K562 (cell line): ENCODE results near the gene TWSG1. TPM values are rescaled to one million over a fixed set of nuclear protein-coding genes. Genes with fewer than 3 reads are reported as not detected.

ENCODE experiments used
- ATAC-seq: fragments of 200-7000 bp; cut with Tn5 transposase; 3 replicates; pipeline ENCODE4 v1.9.1; 2020; ENCODE audit warnings: moderate library complexity
- BruUV-seq: library from RNA; stranded (reverse); fragments of 400-500 nt; replicated peaks from 2 replicates; lab custom pipeline; 2021; lab: Mats Ljungman, UMichigan
- CTCF ChIA-PET: fragments of 300-600 bp; formaldehyde crosslinking; extraction: SDS; loops from one replicate; lab custom pipeline; 2021; ENCODE audit warnings: low intra/inter-chr PET ratio; lab: Yijun Ruan, JAX
- POLR2A ChIA-PET: fragments of 300-600, 350-650 bp; sonication (Branson Sonifier 250); formaldehyde crosslinking; extraction: SDS; loops from one replicate; lab custom pipeline; 2021; ENCODE audit warnings: antibody characterized with exemption, inconsistent platforms; lab: Yijun Ruan, JAX
- DNase-seq, 4 experiments: peaks; one replicate each; pipeline versions ENCODE4 v3.0.0 to v3.0.0-alpha.2; 2011 to 2018; ENCODE audit warnings: low spot score in 3 of 4, mixed read lengths in 3 of 4; ENCODE audit errors: extremely low read depth in 1 of 4
- FAIRE-seq: peaks from 2 replicates; lab custom pipeline; 2011; peaks lifted over from hg19 to GRCh38; lab: Jason Lieb, UNC
- H2AFZ ChIP-seq: 2 replicates; pipeline ENCODE4 v1.6.0; 2011; ENCODE audit warnings: low read depth, low read length, control low read depth, inconsistent platforms
- H3K27ac ChIP-seq: fragments of 200-600 bp; 3 replicates; pipeline ENCODE4 v1.8.0; 2011; ENCODE audit warnings: low read depth, mild to moderate bottlenecking, control low read depth, inconsistent platforms, low read length, moderate library complexity, mixed read lengths; ENCODE audit errors: extremely low read depth
- H3K27me3 ChIP-seq, 2 experiments: fragments of 300-600 bp in 1 of 2; 2 replicates in 1 of 2; 3 replicates in 1 of 2; pipeline versions ENCODE4 v1.6.0 to v1.8.0; 2011; ENCODE audit warnings: inconsistent platforms in 2 of 2, low read length in 2 of 2, mild to moderate bottlenecking in 1 of 2, mixed read lengths in 1 of 2, moderate library complexity in 1 of 2; ENCODE audit not compliant: control insufficient read depth in 2 of 2, insufficient read depth in 2 of 2
- H3K36me3 ChIP-seq: fragments of 300-600 bp; 3 replicates; pipeline ENCODE4 v1.8.0; 2011; ENCODE audit warnings: mild to moderate bottlenecking, low read length, inconsistent platforms; ENCODE audit not compliant: control insufficient read depth, insufficient read depth
- H3K4me1 ChIP-seq, 2 experiments: fragments of 200-600 bp in 1 of 2; replicated peaks in 1 of 2; 2 replicates in 1 of 2; 3 replicates in 1 of 2; pipeline versions ENCODE4 v1.5.1 to v1.8.0; 2011; ENCODE audit warnings: inconsistent platforms in 2 of 2, low read length in 2 of 2, mild to moderate bottlenecking in 1 of 2, mixed read lengths in 1 of 2, moderate library complexity in 1 of 2; ENCODE audit not compliant: control insufficient read depth in 2 of 2, insufficient read depth in 2 of 2
- H3K4me2 ChIP-seq: 2 replicates; pipeline ENCODE4 v1.6.1; 2011; ENCODE audit warnings: low read length, control low read depth, inconsistent platforms, mixed read lengths; ENCODE audit not compliant: insufficient read depth
- H3K4me3 ChIP-seq: fragments of 200-600 bp; sonication (generic), shearing (Covaris generic); 2 replicates; pipeline ENCODE4 v1.5.1; 2016; ENCODE audit warnings: control low read depth, inconsistent platforms
- H3K79me2 ChIP-seq: fragments of 200-600 bp; 3 replicates; pipeline ENCODE4 v1.8.0; 2011; ENCODE audit warnings: low read length, inconsistent platforms; ENCODE audit not compliant: control insufficient read depth, insufficient read depth
- H3K9ac ChIP-seq, 2 experiments: 2 replicates each; pipeline versions ENCODE4 v1.6.0 to v1.6.1; 2011; ENCODE audit warnings: low read depth in 2 of 2, low read length in 2 of 2, control low read depth in 1 of 2, inconsistent platforms in 1 of 2, mild to moderate bottlenecking in 1 of 2, mixed read lengths in 1 of 2; ENCODE audit not compliant: insufficient read depth in 1 of 2
- H3K9me1 ChIP-seq: one replicate; pipeline ENCODE4 v1.6.0; 2011; ENCODE audit warnings: inconsistent platforms, mild to moderate bottlenecking, low read length, moderate library complexity; ENCODE audit not compliant: control insufficient read depth, insufficient read depth
- H3K9me3 ChIP-seq: replicated peaks from 2 replicates; pipeline ENCODE4 v1.5.1; 2011; ENCODE audit warnings: low read depth, low read length, inconsistent platforms; ENCODE audit not compliant: control insufficient read depth, insufficient read depth
- H4K20me1 ChIP-seq: replicated peaks from 2 replicates; pipeline ENCODE4 v1.6.1; 2011; ENCODE audit warnings: low read length, inconsistent platforms, mixed read lengths; ENCODE audit not compliant: control insufficient read depth, insufficient read depth
- CBFA2T3 ChIP-seq: fragments of 450-650 bp; IDR thresholded peaks from 2 replicates; pipeline ENCODE4 v1.6.1; 2017
- ELF1 ChIP-seq: fragments of 200-800 bp; sonication (Bioruptor generic); IDR thresholded peaks from 2 replicates; pipeline ENCODE4 v1.6.1; 2016; ENCODE audit warnings: missing genetic modification characterization, missing compliant biosample characterization
- LCOR ChIP-seq: sonication (generic); formaldehyde crosslinking; IDR thresholded peaks from 2 replicates; pipeline ENCODE4 v1.8.0; 2022; ENCODE audit warnings: mild to moderate bottlenecking, missing genetic modification reagents
- RAD51 ChIP-seq: fragments of 450-650 bp; IDR thresholded peaks from 2 replicates; pipeline ENCODE4 v1.7.1; 2016; ENCODE audit warnings: low read depth, mild to moderate bottlenecking, borderline replicate concordance
- YY1 ChIP-seq, 3 experiments: IDR thresholded peaks; 2 replicates each; pipeline ENCODE4 v1.6.1; 2011; ENCODE audit warnings: low read length in 2 of 3, mild to moderate bottlenecking in 2 of 3, moderate library complexity in 2 of 3, borderline replicate concordance in 1 of 3, control low read depth in 1 of 3, low read depth in 1 of 3; ENCODE audit not compliant: insufficient read depth in 3 of 3, insufficient replicate concordance in 2 of 3, control insufficient read depth in 1 of 3, insufficient read length in 1 of 3; ENCODE audit errors: extremely low read depth in 1 of 3
- ZNF766 ChIP-seq: fragments of 200-800 bp; sonication (Bioruptor generic); conservative IDR thresholded peaks from 2 replicates; pipeline ENCODE4 v1.6.1; 2016; ENCODE audit warnings: missing genetic modification characterization, missing compliant biosample characterization
- WGBS: fragments of 100-300 bp; shearing (Covaris generic); methylation state at CpG from one replicate; pipeline ENCODE4 v1.1.6; 2016; ENCODE audit warnings: low coverage, mixed read lengths; ENCODE audit not compliant: insufficient coverage; ENCODE audit errors: missing lambda C conversion rate; 5-methylcytosine and 5-hydroxymethylcytosine counted together
- in situ Hi-C: fragments of 300-500 bp; cut with MboI; formaldehyde crosslinking; loops from 4 replicates; pipeline ENCODE4 v1.15.0; 2018; ENCODE audit warnings: inconsistent platforms, mixed read lengths
- intact Hi-C: fragments of 100-400 bp; cut with micrococcal nuclease; formaldehyde crosslinking; loops from 2 replicates; pipeline ENCODE4 v1.14.2; 2022
- polyA plus RNA-seq, 8 experiments: library from polyadenylated mRNA; depleted of rRNA in 4 of 8; stranded (reverse) in 5 of 8; unstranded in 3 of 8; fragments of >200 nt; fragmentation: Nextera tagmentation in 2 of 8; fragmentation: Illumina TruSeq in 1 of 8; extraction: Ambion mirVana in 2 of 8; extraction: Trizol in 1 of 8; gene quantifications; 2 replicates each; pipeline versions ENCODE4 v1.2.1 to v1.2.3, GENCODE V29; 2011 to 2014; ENCODE audit warnings: inconsistent platforms in 1 of 8, missing spikeins in 1 of 8
- total RNA-seq, 7 experiments: library from RNA; depleted of rRNA in 6 of 7; stranded (reverse); fragments of >200 nt in 6 of 7; fragmentation: Illumina TruSeq in 2 of 7; extraction: Trizol in 2 of 7; gene quantifications; 2 replicates each; pipeline versions ENCODE4 v1.2.1 to v1.2.3, GENCODE V29; 2011 to 2021; ENCODE audit warnings: low replicate concordance in 1 of 7

Gene TWSG1
- total and polyA plus RNA-seq, 9 of the 15 experiments (the other 6 are each of a cell fraction or from before 2014, with no cell fraction given), result 10.4 to 37.2 (median 25.1) TPM

DNA sequence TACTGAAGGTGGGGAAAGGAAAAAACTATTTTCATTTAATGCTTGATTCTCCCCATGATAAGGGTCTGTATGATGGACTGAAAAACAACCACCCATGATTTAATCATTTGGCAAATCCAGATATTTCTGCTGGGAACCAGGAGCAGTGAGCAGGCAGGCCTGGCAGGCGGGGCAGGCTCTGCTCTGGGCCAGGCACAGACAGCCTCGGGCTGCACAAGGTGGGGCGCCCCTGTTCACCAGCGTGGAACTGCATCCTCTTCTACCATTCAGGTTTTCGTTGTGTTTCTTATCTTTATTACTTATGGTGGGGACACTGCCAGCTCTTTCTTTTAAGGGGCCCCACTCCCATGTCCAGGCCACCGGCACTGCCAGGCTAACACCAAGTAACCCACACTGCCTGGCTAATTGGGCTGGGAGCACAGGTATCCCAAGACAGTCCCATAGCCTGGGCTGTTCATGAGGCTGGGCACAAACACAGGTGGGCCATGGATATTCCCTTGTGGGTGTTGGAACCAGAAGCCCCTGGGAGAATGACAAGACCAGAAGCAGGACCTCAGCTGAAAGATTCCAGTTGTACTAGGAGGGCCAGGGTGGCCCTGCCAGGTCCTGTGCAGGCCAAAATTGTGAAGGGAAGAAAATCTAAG is 83.6 kb downstream of the TWSG1 start:
- Histone ChIP-seq H3K79me2 (no peaks in the 10 kb centered on the region), H3K4me2 (no peak overlapping the region), H3K4me3 (no peak overlapping the region), H3K9me1 (no peaks in the 10 kb centered on the region), H3K4me1 (peaks cover 25 to 26% of the 10 kb centered on the region in 2 experiments), H3K36me3 (no peaks in the 10 kb centered on the region), H2AFZ (no peak overlapping the region; the same call in 1 of the 2 replicates), H3K9ac (peak overlapping the region in 1 of 2 experiments; percentile 62; a peak in 2 of 4 replicates), H4K20me1 (no peaks in the 10 kb centered on the region), H3K27ac (no peak overlapping the region), H3K9me3 (0 out of 2 replicates have a peak, but pooled peaks cover 2% of the 10 kb centered on the region), H3K27me3 (no peaks in the 10 kb centered on the region)
- no TSS peak for BruUV-seq
- ChIA-PET POLR2A (interaction anchor here (0.5 to 1.1 kb wide), 4 partner anchors 9 to 1022 kb away, joined by 3 to 4 read pairs (median 3); no protein-coding TSS in a partner anchor), CTCF (no interaction called here)
- no peak for DNase-seq
- in situ Hi-C loops, result no loop called here
- peak; percentile 46; the same call in 2 of the 3 replicates for ATAC-seq
- no peak for FAIRE-seq
- WGBS, result 45% methylated on average over 6 of the region's 6 CpGs
- no peak for TF ChIP-seq RAD51
- TF ChIP-seq ELF1 (tag), result no peak
- TF ChIP-seq LCOR (CRISPR knock-in tag), result no peak
- no peak for TF ChIP-seq YY1 (IDR thresholded peaks at IDR 0.05; ENCODE audit: borderline replicate concordance in 1 of 3, control insufficient read depth in 1 of 3, extremely low read depth in 1 of 3, insufficient read depth in 3 of 3, insufficient read length in 1 of 3, insufficient replicate concordance in 2 of 3, low read depth in 1 of 3, low read length in 2 of 3)
- TF ChIP-seq ZNF766 (CRISPR knock-in tag), result no peak
- TF ChIP-seq CBFA2T3, result no peak
- intact Hi-C loops, result no loop called here
